SU-DHL-6 (cell line): ENCODE data around the gene KRTAP4-4.
"Not testable (repeated sequence)": the region's sequence is repeated elsewhere in the genome, so short reads cannot be mapped to it uniquely, and the experiment has no call there.

Experiments used
- H2AFZ ChIP-seq: fragments of 200-600 bp; sonication (generic); 2 replicates; pipeline ENCODE4 v1.6.1; 2014; ENCODE audit warnings: low read depth, mild to moderate bottlenecking, moderate library complexity, mixed read lengths, antibody characterized with exemption, low read length; ENCODE audit not compliant: severe bottlenecking
- H3F3A ChIP-seq: fragments of 200-600 bp; shearing (Covaris generic); 2 replicates; pipeline ENCODE4 v1.6.0; 2016; ENCODE audit warnings: antibody characterized with exemption, mild to moderate bottlenecking; ENCODE audit not compliant: insufficient read depth
- H3K27ac ChIP-seq: fragments of 200-600 bp; sonication (generic); 2 replicates; pipeline ENCODE4 v1.5.1; 2016; ENCODE audit warnings: low read depth, mild to moderate bottlenecking, low read length, moderate library complexity, mixed read lengths
- H3K27me3 ChIP-seq: fragments of 200-600 bp; sonication (generic), shearing (Covaris generic); 2 replicates; pipeline ENCODE4 v1.6.0; 2014; ENCODE audit warnings: mild to moderate bottlenecking, low read length
- H3K36me3 ChIP-seq: fragments of 200-600 bp; sonication (generic); 2 replicates; pipeline ENCODE4 v1.6.1; 2014; ENCODE audit warnings: mild to moderate bottlenecking, low read length, mixed read lengths
- H3K4me2 ChIP-seq: fragments of 300-600, 200-600 bp; shearing (Covaris generic), sonication (generic); 2 replicates; pipeline ENCODE4 v1.6.0; 2014; ENCODE audit warnings: low read length, low read depth, mild to moderate bottlenecking; ENCODE audit not compliant: poor library complexity, severe bottlenecking
- H3K4me3 ChIP-seq: fragments of 200-600 bp; sonication (generic); 2 replicates; pipeline ENCODE4 v1.5.1; 2014; ENCODE audit warnings: antibody characterized with exemption, low read length, mild to moderate bottlenecking, mixed read lengths; ENCODE audit not compliant: insufficient read depth, poor library complexity, severe bottlenecking
- H3K79me2 ChIP-seq: fragments of 200-600 bp; sonication (generic); 2 replicates; pipeline ENCODE4 v1.6.1; 2014; ENCODE audit warnings: mild to moderate bottlenecking, low read length, moderate library complexity; ENCODE audit not compliant: insufficient read depth
- H3K9ac ChIP-seq: fragments of 200-600 bp; sonication (generic); 2 replicates; pipeline ENCODE4 v1.7.0; 2014; ENCODE audit warnings: mild to moderate bottlenecking, low read length
- H3K9me2 ChIP-seq: fragments of 200-600 bp; sonication (generic); replicated peaks from 2 replicates; pipeline ENCODE4 v1.6.1; 2014; ENCODE audit warnings: low read length; ENCODE audit not compliant: insufficient read depth
- H3K9me3 ChIP-seq: fragments of 200-600 bp; sonication (generic); 2 replicates; pipeline ENCODE4 v1.6.1; 2014; ENCODE audit warnings: low read length, mixed read lengths; ENCODE audit not compliant: insufficient read depth
- H4K20me1 ChIP-seq: fragments of 200-600 bp; sonication (generic); 2 replicates; pipeline ENCODE4 v1.6.1; 2014; ENCODE audit warnings: low read depth, mild to moderate bottlenecking, antibody characterized with exemption, low read length, moderate library complexity, mixed read lengths
- EZH2phosphoT487 ChIP-seq: fragments of 200-600 bp; sonication (generic), shearing (Covaris generic); conservative IDR thresholded peaks from 2 replicates; pipeline ENCODE4 v1.6.1; 2018; ENCODE audit warnings: mild to moderate bottlenecking, antibody characterized with exemption, low read length, moderate library complexity, mixed read lengths
- TF ChIP-seq, protein P1 (sequence below): fragments of 200-600 bp; sonication (generic); IDR thresholded peaks from one replicate; pipeline ENCODE4 v1.5.1; 2017; ENCODE audit warnings: antibody characterized with exemption, mild to moderate bottlenecking, low read length, moderate library complexity; ENCODE audit not compliant: insufficient read depth, poor library complexity, severe bottlenecking

KRTAP4-4 gene

DNA sequence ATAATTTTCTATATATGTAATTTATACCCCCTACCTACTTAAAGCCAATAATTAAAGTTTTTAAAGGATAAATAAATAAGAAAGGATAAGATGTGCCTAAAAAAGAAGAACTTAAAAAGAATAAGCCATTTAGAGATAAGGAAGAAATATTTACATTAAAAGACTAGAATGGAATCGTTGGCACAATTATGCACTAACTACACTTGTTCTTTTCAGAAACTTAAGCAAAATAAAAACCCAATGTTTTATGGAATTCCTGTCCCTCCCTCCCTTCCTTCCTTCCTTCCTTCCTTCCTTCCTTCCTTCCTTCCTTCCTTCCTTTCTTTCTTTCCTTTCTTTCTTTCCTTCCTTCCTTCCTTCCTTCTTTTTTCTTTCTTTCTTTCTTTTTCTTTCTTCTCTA, 15.7 kb downstream of the KRTAP4-4 start:
- no peak overlapping the region for H2AFZ ChIP-seq
- no peak overlapping the region for H3K9ac ChIP-seq
- no peaks in the 10 kb centered on the region for H3F3A ChIP-seq
- H3K36me3 ChIP-seq: no peaks in the 10 kb centered on the region
- H3K79me2 ChIP-seq: no peaks in the 10 kb centered on the region
- no peaks in the 10 kb centered on the region; the same call in 1 of the 2 replicates for H3K27me3 ChIP-seq
- H3K27ac ChIP-seq: no peak overlapping the region
- peaks cover 17% of the 10 kb centered on the region for H3K9me3 ChIP-seq
- H4K20me1 ChIP-seq: no peaks in the 10 kb centered on the region
- no peak overlapping the region for H3K4me2 ChIP-seq
- TF ChIP-seq, protein P1, sequence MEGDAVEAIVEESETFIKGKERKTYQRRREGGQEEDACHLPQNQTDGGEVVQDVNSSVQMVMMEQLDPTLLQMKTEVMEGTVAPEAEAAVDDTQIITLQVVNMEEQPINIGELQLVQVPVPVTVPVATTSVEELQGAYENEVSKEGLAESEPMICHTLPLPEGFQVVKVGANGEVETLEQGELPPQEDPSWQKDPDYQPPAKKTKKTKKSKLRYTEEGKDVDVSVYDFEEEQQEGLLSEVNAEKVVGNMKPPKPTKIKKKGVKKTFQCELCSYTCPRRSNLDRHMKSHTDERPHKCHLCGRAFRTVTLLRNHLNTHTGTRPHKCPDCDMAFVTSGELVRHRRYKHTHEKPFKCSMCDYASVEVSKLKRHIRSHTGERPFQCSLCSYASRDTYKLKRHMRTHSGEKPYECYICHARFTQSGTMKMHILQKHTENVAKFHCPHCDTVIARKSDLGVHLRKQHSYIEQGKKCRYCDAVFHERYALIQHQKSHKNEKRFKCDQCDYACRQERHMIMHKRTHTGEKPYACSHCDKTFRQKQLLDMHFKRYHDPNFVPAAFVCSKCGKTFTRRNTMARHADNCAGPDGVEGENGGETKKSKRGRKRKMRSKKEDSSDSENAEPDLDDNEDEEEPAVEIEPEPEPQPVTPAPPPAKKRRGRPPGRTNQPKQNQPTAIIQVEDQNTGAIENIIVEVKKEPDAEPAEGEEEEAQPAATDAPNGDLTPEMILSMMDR: no peak
- no peak for TF ChIP-seq EZH2phosphoT487
- no peaks in the 10 kb centered on the region for H3K9me2 ChIP-seq
- no peak overlapping the region for H3K4me3 ChIP-seq

DNA sequence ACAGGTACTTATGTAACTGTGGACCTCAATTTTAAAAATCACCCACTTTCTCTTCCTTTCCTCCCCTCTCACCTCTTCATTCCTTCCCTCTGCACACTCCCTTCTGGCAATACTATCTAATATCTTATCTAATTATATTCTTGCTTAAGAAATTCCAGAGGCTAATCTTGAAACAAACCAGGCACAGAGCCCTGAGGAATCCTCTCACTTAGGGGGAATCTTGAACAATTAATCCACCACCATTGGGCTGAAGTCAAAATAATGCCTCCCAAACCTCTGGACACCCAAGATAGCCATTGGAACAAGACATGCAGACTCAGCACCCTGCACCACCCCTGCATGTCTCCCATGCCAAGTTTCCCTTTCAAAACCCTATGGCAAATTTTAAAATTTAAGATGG, 19.2 kb downstream of the KRTAP4-4 start:
- Histone ChIP-seq H3K9me2 (no peaks in the 10 kb centered on the region), H3K4me3 (no peak overlapping the region), H3F3A (no peaks in the 10 kb centered on the region), H3K79me2 (no peaks in the 10 kb centered on the region), H3K4me2 (no peak overlapping the region), H3K27me3 (no peaks in the 10 kb centered on the region), H3K36me3 (no peaks in the 10 kb centered on the region), H4K20me1 (no peaks in the 10 kb centered on the region), H3K9ac (no peak overlapping the region), H3K27ac (no peak overlapping the region), H3K9me3 (peaks cover 17% of the 10 kb centered on the region), H2AFZ (no peak overlapping the region)
- no peak for TF ChIP-seq EZH2phosphoT487
- TF ChIP-seq, protein P1: no peak

DNA sequence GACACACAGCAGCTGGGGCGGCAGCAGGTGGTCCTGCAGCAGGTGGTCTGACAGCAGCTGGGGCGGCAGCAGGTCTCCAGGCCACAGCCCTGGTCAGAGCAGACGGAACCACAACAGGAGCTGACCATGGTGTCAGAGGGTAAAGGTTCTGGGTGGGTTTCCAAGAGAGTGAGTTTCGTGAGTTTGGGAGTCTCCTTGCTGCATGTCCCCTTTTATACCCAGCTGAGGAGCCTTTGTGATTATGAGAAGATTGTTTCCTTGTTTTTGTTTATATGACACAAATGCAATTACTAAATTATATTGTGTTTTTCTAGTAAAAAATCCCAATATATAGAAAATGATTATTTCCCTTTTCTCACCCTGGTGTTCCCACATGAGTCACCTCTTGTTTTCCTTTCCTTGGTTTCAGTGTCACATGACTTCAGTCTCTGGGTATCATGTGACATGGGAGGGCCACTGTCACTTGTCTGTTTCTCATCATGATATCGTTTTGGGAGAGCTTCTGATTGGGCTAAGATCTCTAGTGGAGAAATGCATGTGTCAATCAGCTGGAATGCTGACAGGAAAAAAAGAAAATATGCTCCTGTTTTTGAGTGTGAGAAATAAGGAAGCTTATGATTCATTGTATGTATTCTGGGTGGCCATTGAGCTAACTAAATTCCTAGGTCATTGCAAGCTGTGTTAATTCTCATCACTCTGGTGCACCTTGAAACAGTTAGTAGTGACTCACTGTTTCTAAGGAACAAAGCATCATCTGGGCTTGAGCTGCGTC, 20.0 kb downstream of the KRTAP4-4 start, which contains the start of gene KRTAP4-6:
KRTAP4-6 (minus strand) TSS at position 185 of the 772 bp plus-strand sequence; CDS start at position 128, 57 bp downstream.
- TF ChIP-seq, protein P1: no peak
- no peak for TF ChIP-seq EZH2phosphoT487
- no peak within 1 kb of the TSS for H3K9ac ChIP-seq
- no peaks in the 10 kb centered on the region for H3K27me3 ChIP-seq
- no peaks in the 10 kb centered on the region for H3K79me2 ChIP-seq
- H3K9me3 ChIP-seq: peaks cover 17% of the 10 kb centered on the region
- H2AFZ ChIP-seq: no peak within 1 kb of the TSS
- H3K9me2 ChIP-seq: no peaks in the 10 kb centered on the region
- no peak within 1 kb of the TSS for H3K27ac ChIP-seq
- H3K4me3 ChIP-seq: no peak within 1 kb of the TSS
- no peaks in the 10 kb centered on the region for H4K20me1 ChIP-seq
- no peaks in the 10 kb centered on the region for H3K36me3 ChIP-seq
- no peaks in the 10 kb centered on the region for H3F3A ChIP-seq
- no peak within 1 kb of the TSS for H3K4me2 ChIP-seq

DNA sequence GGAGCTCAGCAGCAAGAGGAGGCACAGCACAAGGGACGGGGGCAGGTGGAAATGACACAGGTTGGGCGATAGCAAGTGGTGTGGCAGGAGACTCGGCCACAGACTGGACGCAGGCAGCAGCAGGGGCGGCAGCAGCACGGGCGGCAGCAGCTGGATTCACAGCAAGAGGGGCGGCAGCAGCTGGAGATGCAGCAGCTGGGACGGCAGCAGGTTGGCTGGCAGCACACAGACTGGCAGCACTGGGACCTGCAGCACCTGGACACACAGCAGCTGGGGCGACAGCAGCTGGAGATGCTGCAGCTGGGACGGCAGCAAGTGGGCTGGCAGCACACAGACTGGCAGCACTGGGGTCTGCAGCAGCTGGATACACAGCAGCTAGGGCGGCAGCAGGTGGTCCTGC, 20.7 kb downstream of the KRTAP4-4 start:
- H3K9ac ChIP-seq, H3K4me2 ChIP-seq, H3K9me2 ChIP-seq, H3K79me2 ChIP-seq, H3K4me3 ChIP-seq, H3F3A ChIP-seq, H3K36me3 ChIP-seq, H2AFZ ChIP-seq, H3K27me3 ChIP-seq, H4K20me1 ChIP-seq, H3K27ac ChIP-seq: not testable (repeated sequence)
- peaks cover 17% of the 10 kb centered on the region for H3K9me3 ChIP-seq
